Endothelial cell of umbilical vein (primary cell): ENCODE measurements around the gene RRP15. TPM values are rescaled to one million over a fixed set of nuclear protein-coding genes. Genes with fewer than 3 reads are reported as not detected.

Experiments
- BruUV-seq: library from RNA; stranded (reverse); fragments of 400-500 nt; replicated peaks from 2 replicates; lab custom pipeline; 2021; lab: Mats Ljungman, UMichigan
- CTCF ChIA-PET: fragments of 300-600, 350-600 bp; sonication (Branson Sonifier 250); formaldehyde crosslinking; loops from one replicate; lab custom pipeline; 2021; ENCODE audit warnings: antibody characterized with exemption, inconsistent platforms; lab: Charles Lee
- POLR2A ChIA-PET: fragments of 300-600, 350-600 bp; sonication (Branson Sonifier 250); formaldehyde crosslinking; loops from one replicate; lab custom pipeline; 2021; ENCODE audit warnings: antibody characterized with exemption, inconsistent platforms; lab: Charles Lee
- DNase-seq: peaks from one replicate; pipeline ENCODE4 v3.0.0-alpha.2; 2011; ENCODE audit warnings: low read depth, low spot score
- FAIRE-seq: peaks from 2 replicates; lab custom pipeline; 2011; peaks lifted over from hg19 to GRCh38; lab: Jason Lieb, UNC
- H2AFZ ChIP-seq: 2 replicates; pipeline ENCODE4 v1.6.0; 2012; ENCODE audit warnings: low read depth, low read length, control low read depth, inconsistent platforms
- H3K27ac ChIP-seq: 2 replicates; pipeline ENCODE4 v1.5.1; 2011; ENCODE audit warnings: low read depth, mild to moderate bottlenecking, control low read depth, low read length, moderate library complexity; ENCODE audit not compliant: insufficient read depth
- H3K27me3 ChIP-seq, 2 experiments: 2 replicates each; pipeline versions ENCODE4 v1.6.0 to v1.6.1; 2011; ENCODE audit warnings: low read length in 2 of 2, mixed read lengths in 1 of 2; ENCODE audit not compliant: control insufficient read depth in 2 of 2, insufficient read depth in 2 of 2
- H3K36me3 ChIP-seq, 2 experiments: 2 replicates in 1 of 2; 3 replicates in 1 of 2; pipeline ENCODE4 v1.5.1; 2011; ENCODE audit warnings: low read length in 2 of 2, mild to moderate bottlenecking in 1 of 2, moderate library complexity in 1 of 2; ENCODE audit not compliant: control insufficient read depth in 2 of 2, insufficient read depth in 2 of 2; ENCODE audit errors: extremely low read depth in 1 of 2
- H3K4me1 ChIP-seq: 3 replicates; pipeline ENCODE4 v1.5.1; 2011; ENCODE audit warnings: mild to moderate bottlenecking, low read length; ENCODE audit not compliant: control insufficient read depth, insufficient read depth; ENCODE audit errors: extremely low read depth
- H3K4me2 ChIP-seq: 2 replicates; pipeline ENCODE4 v1.6.1; 2011; ENCODE audit warnings: low read length, control low read depth, mixed read lengths; ENCODE audit not compliant: insufficient read depth
- H3K4me3 ChIP-seq, 3 experiments: fragments of 200-600 bp in 1 of 3; sonication (generic), shearing (Covaris generic) in 1 of 3; replicated peaks in 1 of 3; 2 replicates each; pipeline ENCODE4 v1.5.1; 2011 to 2016; ENCODE audit warnings: control low read depth in 3 of 3, low read length in 3 of 3, mild to moderate bottlenecking in 2 of 3, inconsistent platforms in 1 of 3, low read depth in 1 of 3, moderate library complexity in 1 of 3; ENCODE audit not compliant: insufficient read depth in 1 of 3
- H3K79me2 ChIP-seq: 2 replicates; pipeline ENCODE4 v1.6.0; 2012; ENCODE audit warnings: low read length, inconsistent platforms; ENCODE audit not compliant: control insufficient read depth, insufficient read depth
- H3K9ac ChIP-seq: replicated peaks from 2 replicates; pipeline ENCODE3; 2011; ENCODE audit warnings: low read length, control low read depth; ENCODE audit not compliant: insufficient read depth; ENCODE audit errors: extremely low read depth
- H3K9me1 ChIP-seq: replicated peaks from 3 replicates; pipeline ENCODE4 v1.6.0; 2011; ENCODE audit warnings: mild to moderate bottlenecking, low read length; ENCODE audit not compliant: control insufficient read depth, insufficient read depth; ENCODE audit errors: extremely low read depth
- H3K9me3 ChIP-seq: replicated peaks from 2 replicates; pipeline ENCODE4 v1.5.1; 2012; ENCODE audit warnings: low read length, inconsistent platforms; ENCODE audit not compliant: control insufficient read depth, insufficient read depth
- H4K20me1 ChIP-seq: replicated peaks from 2 replicates; pipeline ENCODE3; 2011; ENCODE audit warnings: mild to moderate bottlenecking, low read length; ENCODE audit not compliant: control insufficient read depth, insufficient read depth; ENCODE audit errors: extremely low read depth
- CTCF ChIP-seq, 2 donors: IDR thresholded peaks; 1 replicate in 1 of 2; 2 replicates in 1 of 2; pipeline ENCODE4 v1.5.1; 2011; ENCODE audit warnings: low read length in 2 of 2, mild to moderate bottlenecking in 2 of 2, moderate library complexity in 2 of 2, control low read depth in 1 of 2, inconsistent platforms in 1 of 2, low read depth in 1 of 2; ENCODE audit not compliant: insufficient read depth in 1 of 2; ENCODE audit errors: extremely low read depth in 1 of 2
- EZH2 ChIP-seq: IDR thresholded peaks from 2 replicates; pipeline ENCODE4 v1.6.1; 2012; ENCODE audit warnings: borderline replicate concordance, low read depth, mild to moderate bottlenecking, moderate library complexity, low read length, inconsistent platforms; ENCODE audit not compliant: severe bottlenecking
- FOS ChIP-seq: IDR thresholded peaks from 2 replicates; pipeline ENCODE4 v1.6.1; 2011; ENCODE audit warnings: mild to moderate bottlenecking, low read length, moderate library complexity, borderline replicate concordance; ENCODE audit not compliant: insufficient read depth
- GATA2 ChIP-seq: IDR thresholded peaks from 2 replicates; pipeline ENCODE4 v1.7.0; 2011; ENCODE audit warnings: low read depth, mild to moderate bottlenecking, moderate library complexity, mixed read lengths, low read length; ENCODE audit not compliant: insufficient read length, insufficient read depth
- JUN ChIP-seq: IDR thresholded peaks from 2 replicates; pipeline ENCODE4 v1.6.1; 2011; ENCODE audit warnings: borderline replicate concordance, low read depth; ENCODE audit not compliant: insufficient read length, insufficient read depth
- MAX ChIP-seq: IDR thresholded peaks from 2 replicates; pipeline ENCODE4 v1.6.1; 2011; ENCODE audit not compliant: insufficient read depth, insufficient read length
- MYC ChIP-seq: IDR thresholded peaks from one replicate; pipeline ENCODE4 v1.6.1; 2011; ENCODE audit warnings: mild to moderate bottlenecking, low read depth, low read length
- POLR2A ChIP-seq: IDR thresholded peaks from 2 replicates; pipeline ENCODE4 v1.6.1; 2012; ENCODE audit warnings: low read depth, mild to moderate bottlenecking, control low read depth, low read length
- POLR2AphosphoS5 ChIP-seq: IDR thresholded peaks from 2 replicates; pipeline ENCODE4 v1.6.1; 2012; ENCODE audit warnings: low read depth, mild to moderate bottlenecking, control low read depth, low read length, moderate library complexity; ENCODE audit not compliant: insufficient read depth
- dilution Hi-C: fragments of 300-500 bp; cut with MboI; formaldehyde crosslinking; loops from one replicate; pipeline ENCODE4 v1.15.0; 2019; ENCODE audit warnings: low sequenced_read_pairs; ENCODE audit not compliant: extremely low pct_ligation_motif_present
- intact Hi-C: fragments of 100-400 bp; cut with micrococcal nuclease; formaldehyde crosslinking; loops from one replicate; pipeline ENCODE4 v1.10.0; 2022
- polyA plus RNA-seq, 4 experiments: library from polyadenylated mRNA; depleted of rRNA in 3 of 4; stranded (reverse) in 3 of 4; unstranded in 1 of 4; fragments of >200 nt; gene quantifications; 2 replicates each; pipeline versions ENCODE4 v1.2.1 to v1.2.3, GENCODE V29; 2011 to 2012; ENCODE audit warnings: missing spikeins in 1 of 4
- total RNA-seq: library from RNA; stranded (reverse); gene quantifications from 2 replicates; pipeline ENCODE4 v1.2.3, GENCODE V29; 2021

Gene RRP15
- total and polyA plus RNA-seq, 2 donors (not counting 3 experiments of a cell fraction or from before 2014, with no cell fraction given): 1.0 to 17.3 TPM

DNA sequence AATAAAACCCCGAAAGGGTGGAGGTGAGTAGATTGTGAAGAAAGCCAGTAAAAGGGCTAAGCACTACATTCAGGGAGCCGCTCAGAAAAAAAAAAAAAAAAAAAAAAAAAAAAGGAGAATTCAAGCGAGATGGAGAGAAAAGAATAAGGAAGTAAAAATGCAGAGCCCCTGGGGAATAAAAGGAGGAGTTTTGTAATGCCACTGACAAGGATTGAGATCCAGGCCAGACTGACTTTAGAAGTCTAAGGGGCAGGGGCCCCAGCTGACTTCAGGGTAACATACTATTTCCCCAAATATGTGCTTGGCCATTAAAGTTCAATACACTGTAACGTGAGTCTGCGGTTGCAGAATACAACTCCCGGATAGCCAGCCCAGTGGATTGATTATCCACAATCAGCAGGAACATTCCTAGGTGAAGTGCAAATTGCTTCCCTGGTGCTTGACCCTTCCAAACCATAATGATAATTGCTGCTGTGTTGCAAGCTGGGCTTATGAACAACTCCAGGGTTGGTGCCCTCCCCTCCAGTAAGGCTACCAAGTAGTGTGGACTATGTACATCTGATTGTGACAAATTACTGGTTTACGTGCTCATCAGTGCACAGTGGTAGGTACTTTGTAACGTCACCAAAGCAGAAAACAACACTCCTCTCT, 30.7 kb upstream of the RRP15 start:
- Histone ChIP-seq H2AFZ (no peak overlapping the region), H3K4me3 (no peak overlapping the region), H3K27me3 (peaks cover 1 to 5% of the 10 kb centered on the region in 2 experiments), H3K4me2 (no peak overlapping the region), H3K9me3 (no peaks in the 10 kb centered on the region), H3K4me1 (no peaks in the 10 kb centered on the region), H3K27ac (no peak overlapping the region), H3K36me3 (no peaks in the 10 kb centered on the region), H3K9ac (no peak overlapping the region), H4K20me1 (no peaks in the 10 kb centered on the region), H3K9me1 (no peaks in the 10 kb centered on the region), H3K79me2 (no peaks in the 10 kb centered on the region)
- intact Hi-C loops (loop anchor here (10.0 kb wide), 1 partner anchor 1560 kb away; no protein-coding TSS in a partner anchor), dilution Hi-C loops (no loop called here)
- CTCF ChIA-PET: no interaction called here
- POLR2A ChIA-PET: no interaction called here
- no TSS peak for BruUV-seq
- FAIRE-seq: no peak
- TF ChIP-seq EZH2 (no peak), POLR2A (no peak), FOS (no peak), MAX (no peak), MYC (no peak), POLR2AphosphoS5 (no peak), GATA2 (no peak), CTCF (IDR thresholded peaks at IDR 0.05; ENCODE audit: extremely low read depth in 1 of 2, insufficient read depth in 1 of 2, low read depth in 1 of 2, low read length in 2 of 2) (no peak), JUN (no peak)
- DNase-seq: no peak
